GM11168 (cell line): ENCODE measurements around the gene RFX4.

Experiments used
- in situ Hi-C: fragments of 300-500 bp; cut with MboI; formaldehyde crosslinking; loops from one replicate; pipeline ENCODE4 v1.12.0; 2022; ENCODE audit warnings: low sequenced_read_pairs; ENCODE audit not compliant: unreplicated experiment

The RFX4 gene

GRCh38 chr12:106582641-106583230, at the start of gene RFX4:
TSS of gene RFX4 (plus strand) at chr12:106583004. CDS start at chr12:106583321, 317 bp downstream.
- in situ Hi-C loops: no loop called here

GRCh38 chr12:106541201-106541600, 41.6 kb upstream of the RFX4 start:
- in situ Hi-C loops: no loop called here

GRCh38 chr12:106551410-106551809, 31.4 kb upstream of the RFX4 start:
- in situ Hi-C loops: no loop called here

- in situ Hi-C loops: no loop called here
These were observed 30.6 kb upstream of the RFX4 start for GRCh38 chr12:106552228-106552627.

GRCh38 chr12:106564678-106565329, 18.0 kb upstream of the RFX4 start:
- in situ Hi-C loops: no loop called here

GRCh38 chr12:106566771-106567170, 16.0 kb upstream of the RFX4 start:
- in situ Hi-C loops: no loop called here

- in situ Hi-C loops: no loop called here
These were observed 9.6 kb upstream of the RFX4 start for GRCh38 chr12:106573239-106573638.

- in situ Hi-C loops: no loop called here
These were observed 6.0 kb upstream of the RFX4 start for GRCh38 chr12:106576848-106577247.

GRCh38 chr12:106580671-106581508, 1.9 kb upstream of the RFX4 start:
- in situ Hi-C loops: no loop called here

GRCh38 chr12:106581543-106582248, 1.1 kb upstream of the RFX4 start:
- in situ Hi-C loops: no loop called here

- in situ Hi-C loops: no loop called here
These were observed 584 bp upstream of the RFX4 start for GRCh38 chr12:106582249-106582591.

- in situ Hi-C loops: no loop called here
These were observed 669 bp downstream of the RFX4 start for GRCh38 chr12:106583242-106584103.

- in situ Hi-C loops: loop anchor here (5.0 kb wide), 1 partner anchor 73 kb away; no protein-coding TSS in a partner anchor
These were observed 1.6 kb downstream of the RFX4 start for GRCh38 chr12:106584104-106585064.

GRCh38 chr12:106585105-106585520, 2.3 kb downstream of the RFX4 start:
- in situ Hi-C loops: loop anchor here (5.0 kb wide), 1 partner anchor 72 kb away; no protein-coding TSS in a partner anchor

- in situ Hi-C loops: loop anchor here (5.0 kb wide), 1 partner anchor 72 kb away; no protein-coding TSS in a partner anchor
These were observed 2.9 kb downstream of the RFX4 start for GRCh38 chr12:106585521-106586277.

GRCh38 chr12:106586278-106586802, 3.5 kb downstream of the RFX4 start:
- in situ Hi-C loops: loop anchor here (5.0 kb wide), 1 partner anchor 71 kb away; no protein-coding TSS in a partner anchor
